Upper lobe of left lung (tissue), 4 donors: ENCODE results near the gene DNAJC4.

Experiments
- EP300 ChIP-seq, 4 donors: sonication (generic); formaldehyde crosslinking; IDR thresholded peaks; one replicate each; pipeline ENCODE4 v1.5.1; 2017; ENCODE audit warnings: antibody characterized with exemption in 4 of 4, control low read depth in 2 of 4
- POLR2A ChIP-seq, 4 donors: fragments of 450-650 bp; IDR thresholded peaks; one replicate each; pipeline ENCODE4 v1.5.1; 2016 to 2017; ENCODE audit warnings: antibody characterized with exemption in 4 of 4, mild to moderate bottlenecking in 2 of 4
- POLR2AphosphoS5 ChIP-seq, 2 donors: sonication (generic); formaldehyde crosslinking; IDR thresholded peaks; one replicate each; pipeline ENCODE4 v1.5.1; 2017; ENCODE audit warnings: antibody characterized with exemption in 2 of 2
- TF ChIP-seq, protein P1 (sequence below), 6 experiments: fragments of 450-650 bp in 4 of 6; fragments of 200-600 bp in 2 of 6; sonication (generic) in 2 of 6; IDR thresholded peaks; one replicate each; pipeline ENCODE4 v1.5.1; 2016 to 2019; ENCODE audit warnings: antibody characterized with exemption in 6 of 6

GRCh38 chr11:64256300-64256699 is 26.0 kb downstream of the DNAJC4 start:
- TF ChIP-seq, protein P1, sequence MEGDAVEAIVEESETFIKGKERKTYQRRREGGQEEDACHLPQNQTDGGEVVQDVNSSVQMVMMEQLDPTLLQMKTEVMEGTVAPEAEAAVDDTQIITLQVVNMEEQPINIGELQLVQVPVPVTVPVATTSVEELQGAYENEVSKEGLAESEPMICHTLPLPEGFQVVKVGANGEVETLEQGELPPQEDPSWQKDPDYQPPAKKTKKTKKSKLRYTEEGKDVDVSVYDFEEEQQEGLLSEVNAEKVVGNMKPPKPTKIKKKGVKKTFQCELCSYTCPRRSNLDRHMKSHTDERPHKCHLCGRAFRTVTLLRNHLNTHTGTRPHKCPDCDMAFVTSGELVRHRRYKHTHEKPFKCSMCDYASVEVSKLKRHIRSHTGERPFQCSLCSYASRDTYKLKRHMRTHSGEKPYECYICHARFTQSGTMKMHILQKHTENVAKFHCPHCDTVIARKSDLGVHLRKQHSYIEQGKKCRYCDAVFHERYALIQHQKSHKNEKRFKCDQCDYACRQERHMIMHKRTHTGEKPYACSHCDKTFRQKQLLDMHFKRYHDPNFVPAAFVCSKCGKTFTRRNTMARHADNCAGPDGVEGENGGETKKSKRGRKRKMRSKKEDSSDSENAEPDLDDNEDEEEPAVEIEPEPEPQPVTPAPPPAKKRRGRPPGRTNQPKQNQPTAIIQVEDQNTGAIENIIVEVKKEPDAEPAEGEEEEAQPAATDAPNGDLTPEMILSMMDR (IDR thresholded peaks at IDR 0.05), result no peak
- TF ChIP-seq POLR2A (IDR thresholded peaks at IDR 0.05) (no peak), POLR2AphosphoS5 (IDR thresholded peaks at IDR 0.05) (no peak), EP300 (IDR thresholded peaks at IDR 0.05) (no peak)
